H9 (cell line): ENCODE measurements around the gene GTF2H4. TPM values are rescaled to one million over a fixed set of nuclear protein-coding genes. Genes with fewer than 3 reads are reported as not detected.

Experiments
- DNase-seq: peaks from one replicate; pipeline ENCODE4 v3.0.0-alpha.2; 2017
- H2AFZ ChIP-seq: one replicate; pipeline ENCODE4 v1.6.1; 2013; ENCODE audit warnings: mild to moderate bottlenecking, low read length, control low read depth, moderate library complexity
- H2AK5ac ChIP-seq: 2 replicates; pipeline ENCODE4 v1.6.1; 2013; ENCODE audit warnings: low read length, control low read depth, mixed read lengths; ENCODE audit not compliant: insufficient read length
- H2BK120ac ChIP-seq: one replicate; pipeline ENCODE4 v1.6.1; 2013; ENCODE audit warnings: low read depth, mild to moderate bottlenecking, low read length, control low read depth, inconsistent platforms; ENCODE audit not compliant: poor library complexity, severe bottlenecking
- H2BK12ac ChIP-seq: 2 replicates; pipeline ENCODE4 v1.6.1; 2013; ENCODE audit warnings: low read length, control low read depth, mixed read lengths, low read depth; ENCODE audit not compliant: insufficient read length
- H2BK15ac ChIP-seq: 2 replicates; pipeline ENCODE4 v1.6.1; 2013; ENCODE audit warnings: low read depth, low read length, control low read depth
- H2BK20ac ChIP-seq: one replicate; pipeline ENCODE4 v1.6.1; 2013; ENCODE audit warnings: low read depth, mild to moderate bottlenecking, low read length, control low read depth, inconsistent platforms; ENCODE audit not compliant: poor library complexity, severe bottlenecking
- H2BK5ac ChIP-seq: 2 replicates; pipeline ENCODE4 v1.6.1; 2013; ENCODE audit warnings: low read length, control low read depth, mixed read lengths; ENCODE audit not compliant: insufficient read length
- H3K14ac ChIP-seq: 2 replicates; pipeline ENCODE4 v1.6.1; 2013; ENCODE audit warnings: low read length, control low read depth; ENCODE audit not compliant: insufficient read depth
- H3K18ac ChIP-seq: 2 replicates; pipeline ENCODE4 v1.6.1; 2013; ENCODE audit warnings: low read depth, mild to moderate bottlenecking, mixed read lengths, low read length, control low read depth; ENCODE audit not compliant: insufficient read length
- H3K23ac ChIP-seq: 2 replicates; pipeline ENCODE4 v1.6.1; 2013; ENCODE audit warnings: low read length, control low read depth, mixed read lengths, low read depth; ENCODE audit not compliant: insufficient read length
- H3K23me2 ChIP-seq: 2 replicates; pipeline ENCODE4 v1.6.1; 2013; ENCODE audit warnings: low read depth, mild to moderate bottlenecking, mixed read lengths, low read length, control low read depth; ENCODE audit not compliant: insufficient read length, poor library complexity, severe bottlenecking
- H3K27ac ChIP-seq: 2 replicates; pipeline ENCODE4 v1.5.1; 2013; ENCODE audit warnings: low read length, control low read depth, mixed read lengths, low read depth; ENCODE audit not compliant: insufficient read length
- H3K27me3 ChIP-seq: 2 replicates; pipeline ENCODE4 v1.6.1; 2013; ENCODE audit warnings: low read length, control low read depth, inconsistent platforms; ENCODE audit not compliant: insufficient read depth
- H3K4ac ChIP-seq: 2 replicates; pipeline ENCODE4 v1.6.1; 2013; ENCODE audit warnings: low read depth, mild to moderate bottlenecking, control low read depth, inconsistent platforms, low read length, moderate library complexity
- H3K4me1 ChIP-seq: 2 replicates; pipeline ENCODE4 v1.6.1; 2013; ENCODE audit warnings: low read length, control low read depth, inconsistent platforms; ENCODE audit not compliant: insufficient read depth
- H3K4me2 ChIP-seq: 2 replicates; pipeline ENCODE4 v1.6.1; 2013; ENCODE audit warnings: low read length, control low read depth, mixed read lengths; ENCODE audit not compliant: insufficient read length, insufficient read depth
- H3K56ac ChIP-seq: 2 replicates; pipeline ENCODE4 v1.6.1; 2013; ENCODE audit warnings: low read depth, mild to moderate bottlenecking, mixed read lengths, low read length, control low read depth; ENCODE audit not compliant: insufficient read length
- H3K79me1 ChIP-seq: 2 replicates; pipeline ENCODE4 v1.6.1; 2013; ENCODE audit warnings: low read depth, mild to moderate bottlenecking, moderate library complexity, low read length, control low read depth, inconsistent platforms; ENCODE audit not compliant: insufficient read depth, poor library complexity, severe bottlenecking
- H3K79me2 ChIP-seq: 2 replicates; pipeline ENCODE4 v1.6.1; 2013; ENCODE audit warnings: low read length, control low read depth, inconsistent platforms; ENCODE audit not compliant: insufficient read depth
- H3K9ac ChIP-seq: 2 replicates; pipeline ENCODE4 v1.6.1; 2013; ENCODE audit warnings: low read length, control low read depth, mixed read lengths; ENCODE audit not compliant: insufficient read length; ENCODE audit errors: extremely low read depth
- H3K9me3 ChIP-seq: one replicate; pipeline ENCODE4 v1.6.1; 2013; ENCODE audit warnings: low read depth, low read length, inconsistent platforms; ENCODE audit not compliant: control insufficient read depth
- H3T11ph ChIP-seq: one replicate; pipeline ENCODE4 v1.6.1; 2013; ENCODE audit warnings: mild to moderate bottlenecking, low read length, control low read depth, inconsistent platforms
- H4K20me1 ChIP-seq: one replicate; pipeline ENCODE4 v1.6.1; 2013; ENCODE audit not compliant: control insufficient read depth, insufficient read length, insufficient read depth
- H4K5ac ChIP-seq: 2 replicates; pipeline ENCODE4 v1.6.1; 2013; ENCODE audit warnings: low read depth, mild to moderate bottlenecking, mixed read lengths, low read length, control low read depth; ENCODE audit not compliant: insufficient read length
- H4K8ac ChIP-seq: replicated peaks from 2 replicates; pipeline ENCODE4 v1.6.1; 2013; ENCODE audit warnings: low read length, control low read depth, mixed read lengths, low read depth; ENCODE audit not compliant: insufficient read length
- H4K91ac ChIP-seq: 2 replicates; pipeline ENCODE4 v1.6.1; 2013; ENCODE audit warnings: low read depth, mild to moderate bottlenecking, moderate library complexity, mixed read lengths, low read length, control low read depth; ENCODE audit not compliant: insufficient read length
- H3K27ac Mint-ChIP-seq, 3 experiments: 2 replicates in 2 of 3; 3 replicates in 1 of 3; pipeline ENCODE4 v1.8.0; 2020 to 2021; ENCODE audit warnings: mixed read lengths in 3 of 3, mild to moderate bottlenecking in 1 of 3, moderate library complexity in 1 of 3
- H3K27me3 Mint-ChIP-seq: 2 replicates; pipeline ENCODE4 v1.8.0; 2021; ENCODE audit warnings: low read depth, mild to moderate bottlenecking, moderate library complexity, mixed read lengths
- H3K36me3 Mint-ChIP-seq, 3 experiments: 2 replicates in 2 of 3; 3 replicates in 1 of 3; pipeline ENCODE4 v1.8.0; 2020 to 2021; ENCODE audit warnings: low read depth in 3 of 3, mixed read lengths in 3 of 3; ENCODE audit not compliant: insufficient read depth in 1 of 3
- H3K4me1 Mint-ChIP-seq, 2 experiments: 2 replicates each; pipeline ENCODE4 v1.8.0; 2020; ENCODE audit warnings: mixed read lengths in 2 of 2
- H3K4me3 Mint-ChIP-seq, 2 experiments: 2 replicates in 1 of 2; 3 replicates in 1 of 2; pipeline ENCODE4 v1.8.0; 2020 to 2021; ENCODE audit warnings: mild to moderate bottlenecking in 2 of 2, mixed read lengths in 2 of 2, moderate library complexity in 1 of 2
- H3K9me3 Mint-ChIP-seq, 2 experiments: 2 replicates in 1 of 2; 3 replicates in 1 of 2; pipeline ENCODE4 v1.8.0; 2020; ENCODE audit warnings: mild to moderate bottlenecking in 2 of 2, mixed read lengths in 2 of 2, moderate library complexity in 1 of 2
- WGBS: extraction: QIAGEN DNeasy Blood & Tissue Kit; methylation state at CpG from one replicate; pipeline ENCODE4 v1.1.7; 2013; ENCODE audit warnings: missing lambda C conversion rate, low lambda C conversion rate, mixed read lengths; ENCODE audit not compliant: insufficient read length; ENCODE audit errors: extremely low coverage; 5-methylcytosine and 5-hydroxymethylcytosine counted together
- total RNA-seq: library from RNA; stranded (reverse); gene quantifications from 2 replicates; pipeline ENCODE4 v1.2.1, GENCODE V29; 2021
- TF ChIP-seq, protein P1 (sequence below): fragments of 200-600 bp; sonication (generic); conservative IDR thresholded peaks from 3 replicates; pipeline ENCODE4 v1.8.0; 2021; ENCODE audit warnings: antibody characterized with exemption, mild to moderate bottlenecking

The GTF2H4 gene
- total RNA-seq, 1 experiment from 2014 or later, result 60.8 TPM

DNA sequence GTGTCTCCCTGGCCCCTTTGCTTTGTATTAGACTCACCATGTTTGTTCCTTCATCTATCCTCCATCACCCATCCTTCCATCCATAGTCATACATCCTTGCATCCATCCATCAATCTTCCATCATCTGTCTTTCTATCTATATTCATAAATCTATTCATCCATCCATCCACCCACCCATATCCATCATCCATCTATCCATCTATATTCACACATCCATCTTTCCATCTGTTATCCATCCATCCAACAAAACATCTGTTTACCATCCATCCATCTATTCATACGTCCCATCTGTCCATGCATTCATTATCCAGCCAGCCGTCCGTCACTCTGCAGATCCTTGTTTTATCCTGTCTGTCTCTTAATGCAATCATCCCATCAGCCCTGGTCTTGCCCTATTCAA is 13.1 kb upstream of the GTF2H4 start:
- Histone ChIP-seq H2BK120ac (no peak overlapping the region), H3K79me2 (no peaks in the 10 kb centered on the region)
- H3K36me3 Mint-ChIP-seq, result peaks cover 50 to 92% (median 86%) of the 10 kb centered on the region in 3 experiments

More for the DNA sequence above, 13.1 kb upstream of the GTF2H4 start:
- Histone ChIP-seq H2BK15ac (no peak overlapping the region), H2AK5ac (no peak overlapping the region), H3K27ac (no peak overlapping the region), H3K4me2 (no peak overlapping the region), H3K14ac (no peak overlapping the region), H2BK20ac (no peak overlapping the region), H3K9me3 (no peaks in the 10 kb centered on the region), H3K18ac (no peak overlapping the region), H2BK5ac (no peak overlapping the region), H3K79me1 (no peaks in the 10 kb centered on the region), H3K4ac (no peak overlapping the region), H3K4me1 (no peaks in the 10 kb centered on the region), H4K91ac (no peak overlapping the region), H4K20me1 (no peaks in the 10 kb centered on the region), H2BK12ac (no peak overlapping the region), H3T11ph (no peak overlapping the region), H3K27me3 (no peaks in the 10 kb centered on the region), H4K8ac (no peak overlapping the region), H2AFZ (no peak overlapping the region), H4K5ac (no peak overlapping the region), H3K23ac (no peak overlapping the region), H3K56ac (no peak overlapping the region), H3K9ac (no peak overlapping the region), H3K23me2 (no peaks in the 10 kb centered on the region)
- DNase-seq, result no peak
- Mint-ChIP-seq H3K4me1 (peaks cover 16 to 22% of the 10 kb centered on the region in 2 experiments), H3K27me3 (no peaks in the 10 kb centered on the region), H3K9me3 (no peaks in the 10 kb centered on the region), H3K27ac (peak overlapping the region in 1 of 3 experiments; percentile 0; a peak in 1 of 7 replicates), H3K4me3 (0 out of 5 replicates have a peak overlapping the region, but pooled peaks of 1 of the 2 experiments have one; percentile 1)
- TF ChIP-seq, protein P1, sequence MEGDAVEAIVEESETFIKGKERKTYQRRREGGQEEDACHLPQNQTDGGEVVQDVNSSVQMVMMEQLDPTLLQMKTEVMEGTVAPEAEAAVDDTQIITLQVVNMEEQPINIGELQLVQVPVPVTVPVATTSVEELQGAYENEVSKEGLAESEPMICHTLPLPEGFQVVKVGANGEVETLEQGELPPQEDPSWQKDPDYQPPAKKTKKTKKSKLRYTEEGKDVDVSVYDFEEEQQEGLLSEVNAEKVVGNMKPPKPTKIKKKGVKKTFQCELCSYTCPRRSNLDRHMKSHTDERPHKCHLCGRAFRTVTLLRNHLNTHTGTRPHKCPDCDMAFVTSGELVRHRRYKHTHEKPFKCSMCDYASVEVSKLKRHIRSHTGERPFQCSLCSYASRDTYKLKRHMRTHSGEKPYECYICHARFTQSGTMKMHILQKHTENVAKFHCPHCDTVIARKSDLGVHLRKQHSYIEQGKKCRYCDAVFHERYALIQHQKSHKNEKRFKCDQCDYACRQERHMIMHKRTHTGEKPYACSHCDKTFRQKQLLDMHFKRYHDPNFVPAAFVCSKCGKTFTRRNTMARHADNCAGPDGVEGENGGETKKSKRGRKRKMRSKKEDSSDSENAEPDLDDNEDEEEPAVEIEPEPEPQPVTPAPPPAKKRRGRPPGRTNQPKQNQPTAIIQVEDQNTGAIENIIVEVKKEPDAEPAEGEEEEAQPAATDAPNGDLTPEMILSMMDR, result no peak
- 100% methylated on average over 1 of the region's 3 CpGs for WGBS
